C4-2B (cell line): ENCODE results near the gene MACROD1.

Experiments
- H3K27ac ChIP-seq: fragments of 450-650 bp; 2 replicates; pipeline ENCODE4 v1.5.1; 2017
- CTCF ChIP-seq: fragments of 450-650 bp; conservative IDR thresholded peaks from 2 replicates; pipeline ENCODE4 v1.5.1; 2017; ENCODE audit warnings: mild to moderate bottlenecking
- ZFX ChIP-seq: fragments of 450-650 bp; IDR thresholded peaks from 2 replicates; pipeline ENCODE4 v1.6.1; 2017

MACROD1 gene

GRCh38 chr11:64110465-64111375, 55.2 kb downstream of the MACROD1 start:
- no peak for TF ChIP-seq CTCF
- TF ChIP-seq ZFX = no peak
- no peak overlapping the region for H3K27ac ChIP-seq

- TF ChIP-seq CTCF (no peak), ZFX (no peak)
- no peak overlapping the region for H3K27ac ChIP-seq
Measured at GRCh38 chr11:64109332-64109731, 56.6 kb downstream of the MACROD1 start.

GRCh38 chr11:64107303-64107702, 58.6 kb downstream of the MACROD1 start:
- no peak for TF ChIP-seq CTCF
- TF ChIP-seq ZFX = no peak
- H3K27ac ChIP-seq = no peak overlapping the region

GRCh38 chr11:64104632-64105031, 61.3 kb downstream of the MACROD1 start:
- H3K27ac ChIP-seq = no peak overlapping the region
- TF ChIP-seq ZFX (no peak), CTCF (no peak)

GRCh38 chr11:64103277-64103985, 62.5 kb downstream of the MACROD1 start:
- no peak for TF ChIP-seq CTCF
- TF ChIP-seq ZFX = no peak
- no peak overlapping the region for H3K27ac ChIP-seq

GRCh38 chr11:64102005-64102738, 63.7 kb downstream of the MACROD1 start:
- TF ChIP-seq ZFX (no peak), CTCF (no peak)

More at GRCh38 chr11:64102005-64102738, 63.7 kb downstream of the MACROD1 start:
- H3K27ac ChIP-seq = no peak overlapping the region
